ENCODE results near the gene PLA2G1B. TPM values are rescaled to one million over a fixed set of nuclear protein-coding genes. Genes with fewer than 3 reads are reported as not detected.

PLA2G1B gene
- total RNA-seq, 6 donors from 2014 or later = 10.5 to 412 (median 70.3) TPM

DNA sequence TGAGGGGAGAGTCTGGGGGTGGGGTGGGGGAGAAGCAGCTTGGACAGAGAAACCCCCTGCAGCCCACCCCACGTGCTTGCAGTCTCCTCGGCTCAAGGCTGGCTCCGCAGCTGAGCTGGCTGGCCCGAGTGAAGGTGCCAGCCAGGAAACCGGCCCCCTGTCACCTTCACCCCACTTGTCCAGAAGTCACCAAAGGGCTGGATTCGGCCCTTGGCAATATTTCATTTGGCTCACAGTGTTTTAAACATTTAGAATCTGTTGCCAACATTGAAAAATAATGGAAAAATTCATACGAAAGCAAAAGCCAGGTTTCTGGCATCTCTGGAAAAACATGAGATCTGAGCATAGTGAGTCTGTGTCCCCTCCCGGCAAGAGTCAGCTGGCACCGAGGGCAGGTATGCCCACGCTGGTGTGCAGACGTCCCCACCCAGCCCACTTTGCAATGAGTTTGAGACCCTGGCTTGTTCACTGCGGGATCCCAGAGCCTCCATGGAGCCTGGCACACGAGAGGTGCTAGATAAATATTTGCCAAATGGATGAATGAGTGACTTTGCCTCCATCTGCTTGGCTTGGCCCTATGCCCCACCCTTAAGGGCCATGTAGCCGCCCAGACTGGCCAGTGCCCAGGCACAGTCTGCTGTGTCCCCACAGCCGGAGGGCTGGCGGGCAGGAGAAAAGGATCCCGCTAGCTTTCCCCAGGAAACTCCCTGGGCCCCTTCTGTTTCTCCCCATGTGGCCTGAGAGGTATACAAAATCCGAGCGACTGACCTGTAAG is 23.2 kb upstream of the PLA2G1B start:
- no peaks in the 10 kb centered on the region for H3K36me3 ChIP-seq
- ATAC-seq (ENCODE audit: low FRiP score in 2 of 2) = peak; percentile 31 to 80
- peaks cover 2 to 21% (median 14%) of the 10 kb centered on the region in 4 donors for H3K4me1 ChIP-seq
- no peak for TF ChIP-seq POLR2AphosphoS5 (IDR thresholded peaks at IDR 0.05)
- TF ChIP-seq POLR2A (IDR thresholded peaks at IDR 0.05) = peak in 1 of 4 donors; percentile 28
- no peak for TF ChIP-seq CTCF (IDR thresholded peaks at IDR 0.05)
- TF ChIP-seq EP300 (IDR thresholded peaks at IDR 0.05) = no peak
- H3K4me3 ChIP-seq = peak overlapping the region in 2 of 4 donors; percentile 7 to 26
- H3K9me3 ChIP-seq = no peaks in the 10 kb centered on the region
- peak; percentile 65 to 81 for DNase-seq
- no peaks in the 10 kb centered on the region for H3K27me3 ChIP-seq
- 56 to 71% methylated on average over 13 to 19 of the region's 19 CpGs for WGBS, 2 donors
- peak overlapping the region in 2 of 4 donors; percentile 22 to 59 for H3K27ac ChIP-seq

- DNase-seq (peak in 1 of 2 donors; percentile 50), ATAC-seq (ENCODE audit: low FRiP score in 2 of 2) (no peak)
- Histone ChIP-seq H3K27ac (no peak overlapping the region), H3K4me3 (no peak overlapping the region), H3K4me1 (peaks cover 2 to 21% (median 14%) of the 10 kb centered on the region in 4 donors), H3K36me3 (no peaks in the 10 kb centered on the region), H3K27me3 (no peaks in the 10 kb centered on the region), H3K9me3 (no peaks in the 10 kb centered on the region)
- 87 to 89% methylated on average over 3 to 11 of the region's 11 CpGs for WGBS, 2 donors
- TF ChIP-seq EP300 (IDR thresholded peaks at IDR 0.05) (no peak), CTCF (IDR thresholded peaks at IDR 0.05) (no peak), POLR2A (IDR thresholded peaks at IDR 0.05) (no peak), POLR2AphosphoS5 (IDR thresholded peaks at IDR 0.05) (no peak)
These were observed 20.2 kb upstream of the PLA2G1B start for GRCh38 chr12:120347766-120348165.

- H3K4me3 ChIP-seq = no peak overlapping the region
- ATAC-seq (ENCODE audit: low FRiP score in 2 of 2) (no peak), DNase-seq (no peak)
- WGBS, 2 donors = 85 to 95% methylated on average over 7 of the region's 7 CpGs
- no peak overlapping the region for H3K27ac ChIP-seq
- no peaks in the 10 kb centered on the region for H3K9me3 ChIP-seq
- peaks cover 2 to 21% (median 14%) of the 10 kb centered on the region in 4 donors for H3K4me1 ChIP-seq
- no peaks in the 10 kb centered on the region for H3K36me3 ChIP-seq
- no peaks in the 10 kb centered on the region for H3K27me3 ChIP-seq
- TF ChIP-seq EP300 (IDR thresholded peaks at IDR 0.05) (no peak), CTCF (IDR thresholded peaks at IDR 0.05) (peak in 1 of 6 experiments; percentile 11), POLR2A (IDR thresholded peaks at IDR 0.05) (no peak)
These were observed 19.1 kb upstream of the PLA2G1B start for GRCh38 chr12:120346681-120347080.

DNA sequence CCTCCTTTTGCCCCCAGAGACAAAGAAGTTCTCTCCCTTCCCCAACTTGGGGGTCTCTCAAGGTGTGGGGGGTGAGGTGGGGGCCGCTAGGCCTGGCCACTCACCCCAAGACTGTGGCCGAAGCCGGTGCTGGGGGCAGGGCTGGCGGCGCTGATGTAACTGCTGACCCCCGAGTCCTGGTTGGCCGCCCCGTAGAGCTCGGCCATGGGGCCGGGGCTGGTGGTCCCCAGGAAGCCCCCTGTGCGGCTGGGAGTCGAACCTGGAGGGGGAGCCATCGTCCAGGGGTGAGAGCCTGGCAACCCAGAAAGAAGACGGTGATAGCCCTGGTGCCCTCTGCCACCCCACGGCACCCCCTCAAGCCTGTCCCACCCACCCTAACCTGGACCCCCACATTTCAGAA is 18.5 kb upstream of the PLA2G1B start:
- H3K36me3 ChIP-seq = no peaks in the 10 kb centered on the region
- 90 to 98% methylated on average over 7 to 12 of the region's 15 CpGs for WGBS, 2 donors
- no peak for DNase-seq
- peaks cover 2 to 21% (median 10%) of the 10 kb centered on the region in 4 donors for H3K4me1 ChIP-seq
- H3K4me3 ChIP-seq = no peak overlapping the region
- TF ChIP-seq CTCF (IDR thresholded peaks at IDR 0.05) (no peak), EP300 (IDR thresholded peaks at IDR 0.05) (no peak), POLR2A (IDR thresholded peaks at IDR 0.05) (no peak), POLR2AphosphoS5 (IDR thresholded peaks at IDR 0.05) (no peak)
- ATAC-seq (ENCODE audit: low FRiP score in 2 of 2) = no peak
- H3K27me3 ChIP-seq = no peaks in the 10 kb centered on the region
- H3K27ac ChIP-seq = no peak overlapping the region
- H3K9me3 ChIP-seq = no peaks in the 10 kb centered on the region

DNA sequence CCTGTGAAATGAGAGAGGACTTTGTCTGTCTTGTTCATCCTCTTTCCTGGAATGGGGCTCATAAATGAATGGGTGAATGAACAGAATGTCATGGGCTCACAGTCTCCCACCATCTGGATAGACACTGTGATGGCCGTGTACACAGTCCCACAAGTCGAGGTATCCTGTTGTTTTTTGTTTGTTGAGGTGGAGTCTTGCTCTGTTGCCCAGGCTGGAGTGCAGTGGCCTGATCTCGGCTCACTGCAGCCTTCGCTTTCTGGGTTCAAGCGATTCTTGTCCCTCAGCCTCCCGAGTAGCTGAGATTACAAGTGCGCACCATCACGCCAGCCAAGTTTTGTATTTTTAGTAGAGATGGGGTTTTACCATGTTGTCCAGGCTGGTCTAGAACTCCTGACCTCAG is 16.1 kb upstream of the PLA2G1B start:
- no peaks in the 10 kb centered on the region for H3K27me3 ChIP-seq
- no peak overlapping the region for H3K27ac ChIP-seq
- DNase-seq = no peak
- no peak overlapping the region for H3K4me3 ChIP-seq
- TF ChIP-seq CTCF (IDR thresholded peaks at IDR 0.05) = no peak
- H3K4me1 ChIP-seq = peaks cover 0 to 17% (median 2%) of the 10 kb centered on the region in 4 donors
- no peaks in the 10 kb centered on the region for H3K9me3 ChIP-seq
- 87 to 88% methylated on average over 8 of the region's 8 CpGs for WGBS, 2 donors
- H3K36me3 ChIP-seq = no peaks in the 10 kb centered on the region
- ATAC-seq (ENCODE audit: low FRiP score in 2 of 2) = no peak

Measured in upper lobe of left lung (tissue), 6 donors.